Kidney (tissue), 14 donors: ENCODE results near the gene ELAVL2. TPM values are rescaled to one million over a fixed set of nuclear protein-coding genes. Genes with fewer than 3 reads are reported as not detected.
A peak's percentile ranks its signal among the peaks of the same experiment; 100 is the strongest.

Source experiments
- DNase-seq, 5 donors: peaks; one replicate each; pipeline ENCODE4 v3.0.0-alpha.2; 2013 to 2020
- FAIRE-seq: peaks from 2 replicates; lab custom pipeline; 2012; peaks lifted over from hg19 to GRCh38; lab: Jason Lieb, UNC
- H3K27ac ChIP-seq, 2 donors: one replicate each; pipeline ENCODE4 v1.7.0; 2013; ENCODE audit warnings: low read depth in 2 of 2, low read length in 2 of 2, inconsistent platforms in 1 of 2
- H3K27me3 ChIP-seq: one replicate; pipeline ENCODE4 v1.7.1; 2013; ENCODE audit warnings: low read length, inconsistent platforms; ENCODE audit not compliant: control insufficient read depth, insufficient read depth
- H3K36me3 ChIP-seq, 3 donors: one replicate each; pipeline versions ENCODE4 v1.7.0 to v1.7.1; 2013; ENCODE audit warnings: low read length in 3 of 3, control low read depth in 1 of 3, inconsistent platforms in 1 of 3; ENCODE audit not compliant: insufficient read depth in 3 of 3, control insufficient read depth in 2 of 3
- H3K4me1 ChIP-seq, 3 donors: one replicate each; pipeline versions ENCODE4 v1.7.0 to v1.7.1; 2013; ENCODE audit warnings: low read length in 3 of 3, inconsistent platforms in 1 of 3, low read depth in 1 of 3; ENCODE audit not compliant: control insufficient read depth in 2 of 3, insufficient read depth in 2 of 3
- H3K4me3 ChIP-seq, 3 donors: one replicate each; pipeline versions ENCODE4 v1.7.0 to v1.8.1; 2013; ENCODE audit warnings: low read length in 3 of 3, control low read depth in 1 of 3, inconsistent platforms in 1 of 3
- H3K9ac ChIP-seq, 3 donors: one replicate each; pipeline versions ENCODE4 v1.7.0 to v1.7.1; 2013; ENCODE audit warnings: low read length in 3 of 3, control low read depth in 1 of 3, inconsistent platforms in 1 of 3
- H3K9me3 ChIP-seq, 3 donors: one replicate each; pipeline versions ENCODE4 v1.7.0 to v1.7.1; 2013; ENCODE audit warnings: low read length in 3 of 3, control low read depth in 1 of 3, inconsistent platforms in 1 of 3; ENCODE audit not compliant: control insufficient read depth in 2 of 3, insufficient read depth in 1 of 3
- intact Hi-C: fragments of 100-400 bp; cut with DNase I; formaldehyde crosslinking; loops from one replicate; pipeline ENCODE4 v1.11.1; 2022
- polyA plus RNA-seq: library from polyadenylated mRNA; stranded (reverse); fragments of 350-450 nt; fragmentation: Illumina TruSeq; extraction: RNeasy Lipid Tissue Mini Kit (QIAGEN cat#74804); gene quantifications from one replicate; pipeline ENCODE4 v1.2.3, GENCODE V29; 2014; ENCODE audit warnings: low read depth, low replicate concordance; ENCODE audit not compliant: insufficient read depth
- total RNA-seq: library from RNA; stranded (reverse); fragmentation: NEBNext Ultra II Directional; extraction: Animal tissue kit (Norgen Biotek cat#: 25700); gene quantifications from one replicate; pipeline ENCODE4 v1.2.1, GENCODE V29; 2021
- TF ChIP-seq, protein P1 (sequence below): IDR thresholded peaks from 3 replicates; pipeline ENCODE4 v1.5.1; 2012; ENCODE audit warnings: mild to moderate bottlenecking, moderate library complexity, borderline replicate concordance; ENCODE audit not compliant: insufficient read depth; ENCODE audit errors: extremely low read depth
- donor health status: control.
- donor health status: control.
- donor health status: control.
- donor health status: control.
- donor health status: control.
- donor health status: DM: yes; HTN: yes; CAD: no.
- donor health status: Normal renal cell carcinoma (clear cell type).

The ELAVL2 gene
- total and polyA plus RNA-seq, 2 donors from 2014 or later, result 0.19 to 0.35 TPM

DNA sequence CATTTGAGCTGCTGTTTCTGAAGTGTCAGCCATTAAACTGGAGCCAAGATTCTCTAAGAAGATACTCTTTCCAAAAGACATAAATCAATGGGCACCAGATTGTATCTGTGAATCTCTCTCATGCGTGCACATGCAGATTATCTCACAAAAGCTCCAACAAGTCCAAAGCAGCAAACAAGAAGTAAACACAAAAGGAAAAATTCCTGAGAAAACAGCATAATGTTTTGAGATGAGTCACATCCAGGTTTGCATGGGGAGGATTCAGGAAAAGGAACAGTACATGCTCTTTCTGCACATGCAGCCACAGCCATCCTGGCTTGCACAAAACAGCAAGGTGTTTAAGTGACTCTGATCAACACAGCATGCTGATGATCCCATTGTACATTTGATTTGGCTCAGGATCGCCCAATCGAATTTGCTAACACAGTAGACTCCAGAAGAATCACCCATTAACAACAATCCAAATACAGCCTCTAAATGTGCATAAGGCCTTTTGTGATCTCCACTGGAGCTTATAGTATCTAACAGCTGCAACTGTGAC is 143.1 kb downstream of the ELAVL2 start:
- Histone ChIP-seq H3K36me3 (no peaks in the 10 kb centered on the region), H3K4me1 (no peaks in the 10 kb centered on the region), H3K9ac (no peak overlapping the region), H3K27ac (no peak overlapping the region), H3K4me3 (no peak overlapping the region), H3K27me3 (no peaks in the 10 kb centered on the region), H3K9me3 (no peaks in the 10 kb centered on the region)
- FAIRE-seq (no peak), DNase-seq (peak in 2 of 5 donors; percentile 62 to 71)
- TF ChIP-seq, protein P1, sequence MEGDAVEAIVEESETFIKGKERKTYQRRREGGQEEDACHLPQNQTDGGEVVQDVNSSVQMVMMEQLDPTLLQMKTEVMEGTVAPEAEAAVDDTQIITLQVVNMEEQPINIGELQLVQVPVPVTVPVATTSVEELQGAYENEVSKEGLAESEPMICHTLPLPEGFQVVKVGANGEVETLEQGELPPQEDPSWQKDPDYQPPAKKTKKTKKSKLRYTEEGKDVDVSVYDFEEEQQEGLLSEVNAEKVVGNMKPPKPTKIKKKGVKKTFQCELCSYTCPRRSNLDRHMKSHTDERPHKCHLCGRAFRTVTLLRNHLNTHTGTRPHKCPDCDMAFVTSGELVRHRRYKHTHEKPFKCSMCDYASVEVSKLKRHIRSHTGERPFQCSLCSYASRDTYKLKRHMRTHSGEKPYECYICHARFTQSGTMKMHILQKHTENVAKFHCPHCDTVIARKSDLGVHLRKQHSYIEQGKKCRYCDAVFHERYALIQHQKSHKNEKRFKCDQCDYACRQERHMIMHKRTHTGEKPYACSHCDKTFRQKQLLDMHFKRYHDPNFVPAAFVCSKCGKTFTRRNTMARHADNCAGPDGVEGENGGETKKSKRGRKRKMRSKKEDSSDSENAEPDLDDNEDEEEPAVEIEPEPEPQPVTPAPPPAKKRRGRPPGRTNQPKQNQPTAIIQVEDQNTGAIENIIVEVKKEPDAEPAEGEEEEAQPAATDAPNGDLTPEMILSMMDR, result no peak
- intact Hi-C loops, result no loop called here

DNA sequence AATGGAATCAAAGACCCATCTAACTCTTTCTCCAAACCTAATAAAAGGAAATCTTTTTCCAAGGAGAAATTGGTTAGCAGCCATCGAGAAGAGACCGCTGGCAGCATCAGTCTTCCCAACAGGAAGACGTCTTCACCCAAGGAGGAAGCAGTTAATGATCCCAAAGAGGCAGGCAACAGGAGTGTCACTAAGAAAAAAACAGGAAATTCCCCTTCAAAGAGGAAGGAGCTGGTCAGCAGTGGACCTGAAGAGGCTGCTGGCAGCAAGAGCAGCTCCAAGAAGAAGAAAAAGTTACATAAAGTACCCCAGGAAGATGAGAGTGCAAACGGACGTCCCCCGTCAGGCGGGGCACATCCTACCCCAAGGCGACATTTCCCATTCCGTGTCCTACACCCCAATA is 143.7 kb downstream of the ELAVL2 start:
- Histone ChIP-seq H3K9me3 (no peaks in the 10 kb centered on the region), H3K36me3 (no peaks in the 10 kb centered on the region), H3K4me3 (no peak overlapping the region), H3K27me3 (no peaks in the 10 kb centered on the region), H3K4me1 (no peaks in the 10 kb centered on the region), H3K9ac (no peak overlapping the region), H3K27ac (no peak overlapping the region)
- TF ChIP-seq, protein P1, result no peak
- peak in 2 of 5 donors; percentile 10 to 19 for DNase-seq
- FAIRE-seq, result no peak
- intact Hi-C loops, result no loop called here

DNA sequence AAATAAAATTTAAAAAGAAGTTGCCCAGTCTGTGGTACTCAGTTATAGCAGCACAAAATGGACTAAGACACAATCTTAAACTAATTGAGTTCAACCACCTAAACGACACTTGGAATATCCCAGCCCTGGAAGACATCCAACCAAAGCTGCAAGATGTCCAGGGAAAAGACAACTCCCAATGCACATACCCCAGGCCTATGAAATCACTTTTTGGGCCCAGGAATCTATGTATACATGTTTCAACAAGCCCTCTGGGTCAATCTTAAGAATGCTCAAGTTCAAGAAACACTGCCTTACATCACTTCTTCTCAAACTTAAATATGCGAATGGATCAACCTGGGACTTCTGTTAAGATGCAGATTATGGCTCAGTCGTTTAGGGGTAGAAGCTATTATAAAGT is 148.6 kb downstream of the ELAVL2 start:
- intact Hi-C loops, result no loop called here
- H3K36me3 ChIP-seq, result no peaks in the 10 kb centered on the region
- H3K4me3 ChIP-seq, result no peak overlapping the region
- DNase-seq (no peak), FAIRE-seq (no peak)
- no peaks in the 10 kb centered on the region for H3K4me1 ChIP-seq
- no peak overlapping the region for H3K9ac ChIP-seq
- H3K27me3 ChIP-seq, result no peaks in the 10 kb centered on the region
- TF ChIP-seq, protein P1, result no peak
- H3K9me3 ChIP-seq, result no peaks in the 10 kb centered on the region
- no peak overlapping the region for H3K27ac ChIP-seq
